ENCODE data around the gene IFT43.

DNA sequence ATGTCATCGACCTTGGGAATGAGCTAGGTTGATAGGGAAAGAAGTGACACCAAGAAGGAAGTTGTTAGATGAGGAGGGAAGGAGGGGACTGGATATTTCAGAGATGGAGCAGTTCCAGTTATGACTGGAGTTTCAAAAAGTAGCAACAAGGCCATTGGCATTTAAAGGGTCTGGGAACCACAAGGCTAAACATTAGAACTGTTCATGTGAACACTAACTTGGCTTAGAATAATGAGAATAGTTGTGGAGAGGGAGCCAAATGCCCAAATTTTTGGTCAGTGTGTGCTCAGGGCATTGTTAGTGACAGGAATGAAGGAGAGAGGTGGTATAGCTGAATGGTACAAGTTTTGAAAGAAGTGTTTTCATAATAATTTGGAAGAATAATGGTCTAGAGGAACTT, 16.8 kb downstream of the IFT43 start:
- TF ChIP-seq, protein P1, sequence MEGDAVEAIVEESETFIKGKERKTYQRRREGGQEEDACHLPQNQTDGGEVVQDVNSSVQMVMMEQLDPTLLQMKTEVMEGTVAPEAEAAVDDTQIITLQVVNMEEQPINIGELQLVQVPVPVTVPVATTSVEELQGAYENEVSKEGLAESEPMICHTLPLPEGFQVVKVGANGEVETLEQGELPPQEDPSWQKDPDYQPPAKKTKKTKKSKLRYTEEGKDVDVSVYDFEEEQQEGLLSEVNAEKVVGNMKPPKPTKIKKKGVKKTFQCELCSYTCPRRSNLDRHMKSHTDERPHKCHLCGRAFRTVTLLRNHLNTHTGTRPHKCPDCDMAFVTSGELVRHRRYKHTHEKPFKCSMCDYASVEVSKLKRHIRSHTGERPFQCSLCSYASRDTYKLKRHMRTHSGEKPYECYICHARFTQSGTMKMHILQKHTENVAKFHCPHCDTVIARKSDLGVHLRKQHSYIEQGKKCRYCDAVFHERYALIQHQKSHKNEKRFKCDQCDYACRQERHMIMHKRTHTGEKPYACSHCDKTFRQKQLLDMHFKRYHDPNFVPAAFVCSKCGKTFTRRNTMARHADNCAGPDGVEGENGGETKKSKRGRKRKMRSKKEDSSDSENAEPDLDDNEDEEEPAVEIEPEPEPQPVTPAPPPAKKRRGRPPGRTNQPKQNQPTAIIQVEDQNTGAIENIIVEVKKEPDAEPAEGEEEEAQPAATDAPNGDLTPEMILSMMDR (conservative IDR thresholded peaks at IDR 0.05 in 1 of 2, IDR thresholded peaks at IDR 0.05 in 1 of 2; ENCODE audit: low read depth in 1 of 2, low read length in 2 of 2) = no peak
- TF ChIP-seq EZH2 (IDR thresholded peaks at IDR 0.05; ENCODE audit: low read length, missing control alignments) = no peak

All from fibroblast of lung (primary cell).